GM18508 (cell line): ENCODE measurements around the gene MIPEP.
"Not testable (repeated sequence)": the region's sequence is repeated elsewhere in the genome, so short reads cannot be mapped to it uniquely, and the experiment has no call there.

ENCODE experiments used
- ATAC-seq: cut with Tn5 transposase; IDR thresholded peaks from one replicate; pipeline ENCODE4 v1.9.1; 2021; ENCODE audit warnings: moderate number of reproducible peaks; ENCODE audit not compliant: insufficient read depth, unreplicated experiment

The MIPEP gene

DNA sequence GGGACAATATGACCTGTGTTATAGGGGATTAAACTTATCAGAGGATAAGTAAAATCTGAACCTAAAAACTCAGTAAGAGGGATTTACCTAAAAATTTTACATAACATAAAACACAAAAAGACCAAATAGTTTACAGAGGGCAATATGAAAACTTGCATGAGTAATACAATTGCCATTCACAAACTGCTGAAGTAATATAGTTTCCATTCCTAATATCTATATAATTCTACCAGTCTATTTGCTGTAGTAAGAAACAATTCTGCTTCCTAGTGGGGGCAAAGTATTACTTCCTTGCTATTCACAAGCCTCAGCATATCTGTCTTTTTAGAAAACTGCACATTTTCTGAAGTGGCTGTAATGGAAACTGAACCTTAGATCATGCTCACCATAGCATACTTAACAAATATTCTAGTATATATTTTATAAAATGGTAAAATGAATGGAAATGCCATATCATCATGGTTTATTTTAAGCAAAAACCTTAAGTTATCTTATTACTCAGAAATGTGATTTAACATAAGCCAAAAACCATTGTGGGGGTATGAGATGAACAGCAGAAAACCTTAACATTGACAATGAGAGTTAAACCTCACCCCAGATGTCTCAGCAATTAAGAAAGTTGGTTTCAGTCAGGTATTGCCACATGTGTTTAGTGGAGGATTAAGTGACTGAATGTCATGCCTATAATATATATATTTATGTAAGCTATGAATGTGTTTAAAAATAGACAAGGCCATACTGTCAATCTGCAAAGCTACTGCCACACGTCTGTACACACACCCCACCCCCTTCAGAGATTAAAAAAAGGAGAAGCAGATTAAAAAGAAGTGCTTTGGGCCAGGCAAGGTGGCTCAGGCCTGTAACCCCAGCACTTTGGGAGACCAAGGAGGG lies 136.8 kb downstream of the MIPEP start:
- ATAC-seq, result peak; percentile 49

DNA sequence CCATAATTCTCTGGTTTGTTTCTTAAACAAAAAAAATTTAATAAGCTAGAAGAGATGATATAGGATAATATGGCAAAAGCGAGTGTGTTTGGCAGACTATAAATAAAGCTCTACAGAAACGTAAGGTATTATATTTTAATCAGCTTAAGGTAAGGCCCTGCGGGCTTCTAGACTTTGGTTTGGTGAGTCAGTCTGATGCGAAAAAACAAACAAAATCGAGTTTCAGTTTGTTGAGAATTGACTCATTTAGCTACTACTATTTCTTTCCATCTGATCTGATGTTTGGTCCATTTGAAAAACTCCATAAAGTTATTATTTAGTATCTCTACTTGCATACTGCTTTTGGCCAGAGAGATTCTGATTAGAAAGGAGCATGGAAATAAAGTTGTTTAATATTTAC lies 138.0 kb downstream of the MIPEP start:
- no peak for ATAC-seq

DNA sequence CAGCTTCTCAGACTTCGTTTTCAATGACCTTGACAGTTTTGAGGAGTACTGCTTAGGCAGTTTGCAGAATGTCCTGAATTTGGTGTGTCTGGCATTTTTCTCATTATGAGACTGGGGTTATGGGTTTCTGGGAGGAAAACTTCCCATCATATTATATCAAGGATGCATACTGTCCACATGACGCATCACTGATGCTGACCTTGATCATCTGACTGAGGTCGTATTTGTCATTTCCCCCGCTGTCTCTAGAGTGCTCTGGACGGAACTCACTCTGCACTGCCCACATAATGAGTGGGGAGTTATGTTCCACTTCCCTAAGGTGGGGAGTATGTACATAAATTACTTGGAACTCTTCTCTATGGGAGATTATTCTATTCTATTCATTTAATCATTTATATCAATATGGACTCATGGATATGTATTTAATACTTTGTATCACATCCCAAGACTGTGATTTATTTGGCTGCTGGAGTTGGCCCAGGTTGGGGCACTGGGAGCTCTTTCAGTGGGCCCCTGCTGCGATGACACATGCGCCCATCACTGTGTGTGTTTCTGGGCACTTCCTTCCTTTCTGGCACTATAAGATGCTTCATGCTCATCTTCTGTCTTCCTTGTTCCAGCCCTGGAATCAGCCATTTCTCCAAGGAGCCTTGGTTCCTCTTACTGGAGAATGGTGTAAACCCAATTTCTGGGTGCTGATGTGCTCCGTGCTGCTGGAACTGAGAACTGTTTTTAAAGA lies 138.6 kb downstream of the MIPEP start:
- no peak for ATAC-seq

DNA sequence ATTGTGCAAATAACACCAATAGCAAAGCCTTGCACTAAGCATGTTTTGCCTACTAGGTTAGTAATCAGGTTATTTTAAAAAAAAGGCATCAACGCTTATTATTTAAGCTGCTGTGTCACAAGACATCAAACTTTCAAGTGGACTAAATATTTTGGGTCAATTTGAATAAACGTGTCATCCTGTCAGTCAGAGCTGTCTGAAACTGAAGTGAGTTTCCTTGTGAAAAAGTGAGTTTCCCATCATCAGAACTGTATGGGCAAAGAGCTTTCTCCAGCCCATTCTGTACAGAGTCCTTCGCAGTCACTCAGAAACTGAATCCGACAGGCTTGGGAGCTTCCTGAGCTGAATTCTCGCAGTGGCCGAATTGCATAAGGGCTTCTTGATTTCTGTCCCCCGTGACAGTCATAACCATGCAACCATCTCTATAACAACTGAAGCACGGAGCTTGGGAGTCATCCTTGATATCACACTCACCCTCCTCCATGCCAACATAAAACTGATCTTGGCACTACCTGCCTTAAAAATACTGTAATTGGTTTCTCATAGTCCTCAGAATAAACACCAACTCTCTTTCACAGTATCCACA lies 139.8 kb downstream of the MIPEP start:
- ATAC-seq, result no peak

- ATAC-seq, result no peak
These were observed 140.8 kb downstream of the MIPEP start for GRCh38 chr13:23748109-23748990.

DNA sequence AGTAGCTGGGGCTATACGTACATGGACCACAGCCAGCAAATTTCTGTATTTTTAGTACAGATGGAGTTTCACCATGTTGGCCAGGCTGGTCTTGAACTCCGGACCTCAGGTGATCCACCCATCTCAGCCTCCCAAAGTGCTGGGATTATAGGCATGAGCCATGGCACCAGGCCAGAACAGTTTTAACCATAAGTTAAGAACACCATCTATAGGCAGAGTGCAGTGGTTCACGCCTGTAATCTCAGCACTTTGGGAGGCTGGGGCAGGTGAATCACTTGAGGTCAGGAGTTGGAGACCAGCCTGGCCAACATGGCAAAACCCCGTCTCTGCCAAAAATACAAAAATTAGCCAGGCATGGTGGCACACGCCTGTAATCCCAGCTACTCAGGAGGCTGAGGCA lies 143.1 kb downstream of the MIPEP start:
- ATAC-seq, result not testable (repeated sequence)

- ATAC-seq, result no peak
These were observed 144.9 kb downstream of the MIPEP start for GRCh38 chr13:23744315-23744714.

- ATAC-seq, result no peak
These were observed 145.7 kb downstream of the MIPEP start for GRCh38 chr13:23743278-23744076.

DNA sequence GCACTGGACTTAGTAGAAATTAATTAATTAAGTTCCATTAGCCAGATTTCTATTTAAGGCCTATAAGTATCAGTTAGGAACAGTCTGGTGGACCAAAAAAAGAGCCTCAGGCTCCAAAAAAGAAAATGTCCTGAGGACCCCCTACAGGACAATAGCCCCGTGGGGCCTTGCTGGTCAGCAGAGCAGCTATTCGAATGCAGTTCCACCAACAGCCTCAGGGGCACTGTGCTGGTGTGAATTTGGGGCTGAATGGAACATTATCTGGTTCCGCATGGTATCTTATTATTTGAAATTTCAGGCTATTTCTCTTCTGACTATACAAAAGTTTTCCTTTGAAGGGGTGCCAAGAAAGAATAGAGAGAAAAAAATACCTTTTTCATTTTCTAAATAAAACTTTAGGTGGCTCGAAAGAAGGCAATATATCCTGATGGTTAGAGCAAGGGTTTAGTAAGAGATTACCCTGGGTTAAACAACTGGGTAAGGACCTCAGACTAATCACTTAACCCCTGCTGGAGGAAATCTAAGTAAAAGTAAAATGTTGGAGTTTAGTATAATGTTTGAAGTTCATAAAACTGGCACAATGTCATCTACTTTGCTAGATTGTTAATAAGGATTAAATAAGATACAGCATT lies 147.2 kb downstream of the MIPEP start:
- no peak for ATAC-seq

DNA sequence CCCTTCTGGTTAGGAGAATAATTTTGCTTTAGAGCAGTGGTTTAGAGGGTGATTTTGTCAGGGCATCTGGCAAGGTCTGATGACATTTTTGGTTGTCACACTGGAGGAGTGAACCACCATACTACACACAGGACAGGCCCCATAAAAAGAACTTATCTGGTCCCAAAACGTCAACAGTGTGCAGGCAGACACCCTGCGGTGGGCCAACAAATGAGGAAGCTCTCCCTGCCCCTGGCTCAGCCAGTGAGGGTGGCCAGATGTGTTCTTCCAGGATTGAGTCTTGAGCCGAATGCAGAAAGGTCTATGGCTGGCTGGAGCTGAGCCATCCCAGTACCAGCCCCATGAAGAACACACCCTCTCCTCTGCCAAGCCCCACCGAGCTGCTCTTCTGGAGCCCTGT lies 149.2 kb downstream of the MIPEP start:
- no peak for ATAC-seq

DNA sequence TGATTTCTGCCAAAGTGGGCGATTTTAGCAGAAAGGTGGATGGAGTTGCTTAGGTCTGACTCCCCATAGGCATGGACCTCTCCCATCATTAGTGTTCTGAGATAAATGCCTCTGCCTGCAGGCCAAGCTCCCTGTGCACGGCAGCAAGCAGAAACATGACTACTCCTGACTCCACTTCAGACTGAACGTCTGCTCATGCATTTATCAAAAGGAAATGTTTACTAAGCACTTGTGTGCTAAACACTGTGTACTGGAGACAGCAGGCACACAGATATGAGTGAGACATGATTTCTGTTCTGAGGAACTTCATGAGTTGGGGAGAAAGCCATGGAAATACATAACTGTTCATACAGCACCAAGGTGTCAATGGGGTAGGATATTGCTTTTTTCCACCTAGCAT lies 149.6 kb downstream of the MIPEP start:
- no peak for ATAC-seq

DNA sequence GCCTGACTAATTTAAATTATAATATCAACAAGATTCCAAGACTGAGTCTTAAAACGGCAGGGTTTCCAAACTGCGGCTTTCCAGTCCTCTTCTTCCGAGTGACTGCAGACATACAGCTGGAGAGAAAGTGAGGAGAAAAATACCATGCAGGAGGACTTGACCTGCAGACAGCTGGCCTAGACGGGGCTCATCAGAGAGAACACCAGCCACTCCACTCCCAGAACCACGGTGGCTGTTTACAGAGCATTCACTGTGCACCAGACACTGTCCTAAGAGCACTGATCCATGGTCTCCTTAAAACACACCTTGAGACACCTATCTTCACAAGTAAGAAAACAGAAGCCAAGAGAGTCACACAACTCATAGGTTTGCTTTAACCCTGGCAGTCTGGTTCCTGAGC lies 152.7 kb downstream of the MIPEP start:
- no peak for ATAC-seq

DNA sequence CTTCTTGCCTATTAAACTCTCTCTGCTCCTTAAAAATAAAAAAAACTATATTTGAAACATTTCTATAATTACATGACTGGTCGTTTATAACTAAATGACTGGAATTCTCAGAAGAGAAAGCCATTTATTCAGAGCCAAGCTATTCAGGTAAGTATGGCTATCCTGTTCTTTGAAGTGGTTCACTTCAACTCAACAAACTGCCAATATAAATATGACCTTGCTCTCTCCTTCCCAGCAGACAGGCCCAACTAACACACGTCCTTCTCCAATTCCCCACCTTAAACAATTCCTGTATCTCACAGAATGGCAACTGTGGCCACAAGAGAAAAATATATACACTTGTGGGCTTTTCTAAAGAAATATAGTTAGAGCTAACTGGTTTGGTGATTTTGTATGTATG lies 153.9 kb downstream of the MIPEP start:
- ATAC-seq, result no peak

- no peak for ATAC-seq
These were observed 157.5 kb downstream of the MIPEP start for GRCh38 chr13:23731709-23732108.

GRCh38 chr13:23730251-23730650 lies 158.9 kb downstream of the MIPEP start:
- ATAC-seq, result no peak

DNA sequence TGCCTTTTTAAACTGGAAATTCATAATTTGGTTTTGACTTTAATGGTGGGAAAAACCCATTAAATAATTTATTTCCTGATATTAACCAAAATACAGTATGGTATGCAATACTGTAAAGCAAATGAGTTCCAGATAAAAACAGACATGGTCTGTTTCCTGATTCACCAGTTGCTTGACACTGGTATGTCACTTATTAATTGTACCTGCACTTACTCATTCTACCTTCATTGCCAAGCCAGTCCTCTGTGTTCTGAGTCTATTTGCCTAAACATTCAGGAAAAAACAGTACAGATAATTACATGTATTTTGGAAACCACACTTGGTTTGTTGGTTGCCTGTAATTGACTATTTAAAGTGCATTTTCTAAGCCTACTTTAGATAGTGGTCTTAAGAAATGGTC lies 159.7 kb downstream of the MIPEP start:
- ATAC-seq, result no peak

- no peak for ATAC-seq
These were observed 160.4 kb downstream of the MIPEP start for GRCh38 chr13:23728807-23729206.

DNA sequence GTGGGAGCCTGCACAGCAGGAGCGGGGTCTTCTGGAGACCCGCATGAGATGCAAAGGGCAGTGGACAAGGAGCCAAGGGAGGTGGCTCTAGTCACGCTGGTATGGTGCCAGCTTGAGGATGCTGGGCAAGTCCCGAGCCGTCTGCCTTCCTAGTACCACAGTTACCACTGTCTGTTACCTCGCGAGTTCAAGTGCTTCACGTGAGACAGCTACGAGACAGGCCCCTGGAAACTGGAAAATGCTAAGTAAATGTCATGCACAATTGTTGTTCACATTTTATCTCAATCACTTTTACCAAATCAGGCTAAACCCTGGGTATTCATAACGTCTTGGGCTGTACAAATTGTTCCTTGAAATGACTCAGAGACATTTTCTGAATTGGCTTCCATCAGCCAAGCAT lies 163.3 kb downstream of the MIPEP start:
- ATAC-seq, result no peak
